Activated T-cell treated with anti-CD3 and anti-CD28 coated beads for 1 hour (primary cell): ENCODE measurements around the gene LENEP.
A peak's percentile ranks its signal among the peaks of the same experiment; 100 is the strongest.

Experiments used
- DNase-seq: peaks from one replicate; pipeline ENCODE4 v3.0.0-alpha.2; 2020; ENCODE audit warnings: low read depth

LENEP gene

DNA sequence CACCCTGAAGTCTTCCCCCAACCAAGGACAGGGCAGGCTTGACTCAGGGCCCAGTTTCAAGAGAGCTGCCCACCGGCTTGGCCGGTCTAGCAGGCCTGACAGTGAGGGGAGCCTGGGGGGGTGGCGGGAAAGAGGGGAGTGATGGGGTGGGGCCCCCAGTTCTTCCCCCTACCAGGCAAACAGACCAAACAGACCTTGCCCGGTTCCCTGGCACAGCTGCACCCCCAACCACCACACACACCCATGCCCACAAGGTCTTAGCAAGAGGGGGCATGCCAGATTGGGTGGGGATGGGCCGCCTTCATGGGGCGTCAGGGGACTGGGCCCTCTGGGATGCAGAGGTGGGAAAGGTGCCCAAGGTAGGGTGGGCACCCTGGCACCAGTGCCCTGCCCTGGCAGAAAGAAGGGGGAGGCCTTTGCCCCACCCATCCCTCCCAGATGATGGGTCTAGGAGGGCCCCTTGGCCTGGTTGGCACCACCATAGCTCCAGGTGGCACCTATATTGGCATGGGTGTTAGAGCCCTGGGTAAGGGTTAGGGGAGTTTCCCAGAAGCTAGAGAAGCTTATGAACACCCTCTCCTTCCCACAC, 18.1 kb downstream of the LENEP start:
- DNase-seq: no peak

DNA sequence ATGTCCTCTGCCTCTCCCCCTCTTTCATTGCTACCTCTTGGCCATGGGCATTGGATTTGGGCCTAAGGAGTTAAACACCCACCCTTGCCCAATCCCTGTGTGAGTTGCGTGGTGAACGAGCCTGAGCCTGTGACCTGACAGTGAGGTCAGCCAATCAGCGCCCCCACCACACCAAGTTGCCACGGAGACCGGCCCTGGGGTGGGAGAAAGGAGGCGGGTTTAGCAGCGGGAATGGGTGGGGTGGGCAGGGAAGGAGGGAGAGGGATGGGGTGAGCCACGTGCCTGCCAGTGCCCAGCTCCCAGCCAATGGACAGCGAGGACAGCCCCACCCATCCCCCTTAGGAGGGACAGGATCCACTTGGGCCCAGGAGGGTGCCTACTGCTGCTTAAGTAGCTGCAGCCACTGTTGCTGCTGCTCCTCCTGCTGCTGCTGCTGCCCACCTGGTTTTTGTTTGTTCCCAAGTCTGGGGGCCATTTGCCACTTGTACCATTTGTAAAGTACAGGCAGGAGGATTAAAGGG, 18.7 kb downstream of the LENEP start:
- DNase-seq: no peak

DNA sequence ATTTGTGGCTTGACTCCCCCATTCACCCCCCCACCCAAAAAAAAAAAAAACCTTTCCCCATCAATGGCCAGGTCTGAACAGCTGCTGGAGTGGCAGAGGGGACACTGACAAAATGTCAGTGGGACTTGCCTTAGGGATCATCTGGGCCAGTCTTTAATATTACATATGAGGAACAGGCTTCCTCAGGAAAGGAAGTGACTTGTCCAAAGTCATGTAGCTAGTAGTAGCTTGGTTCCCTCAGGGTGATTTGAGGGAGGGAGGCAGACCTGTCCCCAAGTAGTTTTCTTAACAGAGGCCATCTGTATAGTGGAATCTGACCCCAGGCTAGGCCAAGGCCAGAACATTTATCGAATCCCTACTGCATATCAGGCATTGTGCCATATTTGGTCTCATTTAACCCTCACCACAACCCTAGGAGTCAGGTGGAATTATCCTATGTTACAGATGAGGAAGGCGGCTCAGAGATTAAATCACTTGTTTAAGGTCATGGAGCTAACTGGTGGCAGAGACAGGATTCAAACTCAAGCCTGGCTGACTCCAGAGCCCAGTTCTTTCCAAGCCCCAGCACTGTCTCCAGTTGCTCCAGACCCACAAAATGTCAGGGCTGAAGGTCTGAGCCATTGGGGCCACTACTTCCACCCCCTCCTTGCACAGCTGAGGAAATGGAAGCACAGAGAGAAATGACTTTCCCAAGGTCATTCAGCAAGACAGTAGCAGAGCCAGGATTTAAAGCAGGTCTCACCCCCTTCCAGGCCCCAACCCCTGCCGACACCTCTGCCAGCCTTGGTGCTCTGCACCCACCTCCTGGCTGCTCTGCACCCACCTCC, 19.6 kb downstream of the LENEP start:
- no peak for DNase-seq

DNA sequence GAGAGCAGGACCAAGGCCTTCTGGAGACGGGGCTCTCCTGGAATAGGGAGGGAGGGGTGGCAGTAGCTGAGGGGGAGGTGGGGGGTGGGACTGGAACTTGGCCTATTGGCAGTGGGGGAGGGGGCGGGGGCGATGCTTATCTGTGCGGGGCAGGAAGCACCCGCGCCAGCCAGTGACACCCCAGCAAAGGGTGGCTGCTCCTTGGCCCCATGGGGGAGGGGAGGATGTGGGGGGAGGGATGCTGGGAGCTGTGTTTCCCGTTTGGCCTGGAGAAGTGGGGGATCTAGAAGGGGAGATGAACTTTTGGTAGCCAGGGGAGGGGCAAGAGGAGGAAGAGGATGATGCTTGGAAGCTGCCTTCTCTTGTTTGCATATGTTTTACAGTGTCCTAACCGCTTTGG, 20.2 kb downstream of the LENEP start:
- DNase-seq: peak; percentile 48

DNA sequence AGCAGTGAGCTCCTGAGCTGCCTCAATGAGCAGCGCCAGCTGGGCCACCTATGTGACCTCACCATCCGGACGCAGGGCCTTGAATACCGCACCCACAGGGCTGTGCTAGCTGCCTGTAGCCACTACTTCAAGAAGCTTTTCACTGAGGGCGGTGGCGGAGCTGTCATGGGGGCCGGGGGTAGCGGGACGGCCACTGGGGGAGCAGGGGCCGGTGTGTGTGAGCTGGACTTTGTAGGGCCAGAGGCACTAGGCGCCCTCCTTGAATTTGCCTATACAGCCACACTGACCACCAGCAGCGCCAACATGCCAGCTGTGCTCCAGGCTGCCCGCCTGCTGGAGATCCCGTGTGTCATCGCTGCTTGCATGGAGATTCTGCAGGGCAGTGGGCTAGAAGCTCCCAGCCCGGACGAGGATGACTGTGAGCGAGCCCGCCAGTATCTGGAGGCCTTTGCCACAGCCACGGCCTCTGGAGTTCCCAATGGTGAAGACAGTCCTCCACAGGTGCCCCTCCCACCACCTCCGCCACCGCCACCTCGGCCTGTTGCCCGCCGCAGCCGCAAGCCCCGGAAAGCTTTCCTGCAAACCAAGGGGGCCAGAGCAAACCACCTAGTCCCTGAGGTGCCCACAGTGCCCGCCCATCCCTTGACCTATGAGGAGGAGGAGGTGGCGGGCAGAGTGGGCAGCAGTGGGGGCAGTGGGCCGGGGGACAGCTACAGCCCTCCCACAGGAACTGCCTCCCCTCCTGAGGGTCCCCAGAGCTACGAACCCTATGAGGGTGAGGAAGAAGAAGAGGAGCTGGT, 21.5 kb downstream of the LENEP start:
- no peak for DNase-seq

DNA sequence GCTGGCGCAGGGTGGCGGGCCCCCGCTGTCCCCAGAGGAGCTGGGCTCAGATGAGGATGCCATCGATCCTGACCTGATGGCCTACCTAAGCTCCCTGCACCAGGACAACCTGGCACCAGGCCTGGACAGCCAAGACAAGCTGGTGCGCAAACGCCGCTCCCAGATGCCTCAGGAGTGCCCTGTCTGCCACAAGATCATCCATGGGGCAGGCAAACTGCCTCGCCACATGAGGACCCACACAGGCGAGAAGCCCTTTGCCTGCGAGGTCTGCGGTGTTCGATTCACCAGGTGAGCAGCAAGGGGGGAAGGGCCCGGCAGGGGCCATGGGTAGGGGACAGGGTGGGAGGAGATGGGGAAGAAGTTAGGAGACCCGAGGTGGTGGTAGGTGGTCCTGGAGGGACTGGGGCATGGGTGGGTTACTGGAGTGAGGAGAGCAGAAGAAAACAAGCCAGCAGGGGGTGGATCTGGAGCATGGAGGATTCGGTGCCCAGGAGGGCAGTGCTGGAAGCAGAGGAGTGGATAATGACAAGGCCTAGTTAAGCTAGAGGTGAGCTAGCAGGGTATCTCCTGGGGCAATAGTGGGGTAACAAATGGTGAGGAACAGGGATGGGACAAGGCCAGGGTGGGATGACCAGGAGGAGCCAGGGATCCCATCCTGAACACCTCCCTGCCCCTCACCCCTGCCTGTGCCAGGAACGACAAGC, 22.3 kb downstream of the LENEP start:
- DNase-seq: no peak

DNA sequence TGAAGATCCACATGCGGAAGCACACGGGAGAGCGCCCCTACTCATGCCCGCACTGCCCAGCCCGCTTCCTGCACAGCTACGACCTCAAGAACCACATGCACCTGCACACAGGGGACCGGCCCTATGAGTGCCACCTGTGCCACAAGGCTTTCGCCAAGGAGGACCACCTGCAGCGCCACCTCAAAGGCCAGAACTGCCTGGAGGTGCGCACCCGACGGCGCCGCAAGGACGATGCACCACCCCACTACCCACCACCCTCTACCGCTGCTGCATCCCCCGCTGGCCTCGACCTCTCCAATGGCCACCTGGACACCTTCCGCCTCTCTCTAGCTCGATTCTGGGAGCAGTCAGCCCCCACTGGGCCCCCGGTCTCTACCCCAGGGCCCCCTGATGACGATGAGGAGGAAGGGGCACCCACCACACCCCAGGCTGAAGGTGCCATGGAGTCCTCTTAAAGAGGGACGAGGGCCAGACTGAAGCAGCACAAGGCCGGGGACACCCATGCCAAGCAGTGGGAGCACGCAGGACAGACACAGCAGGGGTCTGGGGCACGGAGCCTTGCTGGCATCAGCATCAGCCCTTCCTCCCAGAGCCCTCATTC, 22.9 kb downstream of the LENEP start:
- DNase-seq: no peak

DNA sequence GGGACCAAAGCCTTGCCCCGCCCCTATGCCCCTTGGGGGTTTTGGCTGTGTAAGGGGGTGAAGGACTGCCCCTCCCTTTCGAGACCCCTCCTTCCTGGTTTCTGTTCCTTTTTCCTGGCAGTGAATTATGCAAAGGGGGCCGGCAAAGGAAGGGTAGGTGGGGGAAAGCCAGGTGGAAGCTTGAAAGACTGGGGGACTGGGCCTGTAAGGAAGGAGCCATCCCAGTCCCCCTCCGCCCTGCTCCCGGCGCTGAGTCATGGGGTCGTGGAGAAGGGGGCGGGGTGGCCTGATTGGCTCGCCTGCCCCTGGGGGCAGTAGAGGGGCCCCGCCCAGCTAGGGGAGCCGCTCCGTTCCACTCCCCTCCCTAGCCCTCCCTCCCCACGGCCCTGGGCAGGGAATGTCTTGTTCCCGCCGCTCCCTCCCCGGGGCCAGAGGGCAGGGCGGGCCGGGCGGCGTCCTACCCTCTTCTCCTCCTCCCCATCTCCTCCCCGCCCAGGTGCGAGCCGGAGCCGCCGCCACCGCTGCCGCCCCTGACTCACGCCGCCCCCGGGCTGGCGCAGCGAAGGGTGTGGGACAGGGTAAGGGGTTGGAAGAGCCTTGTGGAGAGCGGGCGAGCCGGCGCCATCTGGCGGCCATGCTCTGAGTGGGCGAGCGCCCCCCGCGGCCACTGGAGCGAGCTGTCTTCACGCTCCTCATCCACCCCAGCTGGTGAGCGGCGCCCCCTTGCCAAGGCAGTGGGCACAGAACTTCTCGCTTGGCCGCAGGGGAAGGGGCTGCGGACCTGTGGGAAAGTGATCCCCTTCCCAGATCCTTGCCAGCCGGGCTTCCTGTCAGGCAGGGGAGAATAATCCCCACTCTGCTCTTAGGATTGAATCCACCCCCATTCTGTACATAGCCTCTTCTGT, 23.9 kb downstream of the LENEP start:
- DNase-seq: peak; percentile 85

DNA sequence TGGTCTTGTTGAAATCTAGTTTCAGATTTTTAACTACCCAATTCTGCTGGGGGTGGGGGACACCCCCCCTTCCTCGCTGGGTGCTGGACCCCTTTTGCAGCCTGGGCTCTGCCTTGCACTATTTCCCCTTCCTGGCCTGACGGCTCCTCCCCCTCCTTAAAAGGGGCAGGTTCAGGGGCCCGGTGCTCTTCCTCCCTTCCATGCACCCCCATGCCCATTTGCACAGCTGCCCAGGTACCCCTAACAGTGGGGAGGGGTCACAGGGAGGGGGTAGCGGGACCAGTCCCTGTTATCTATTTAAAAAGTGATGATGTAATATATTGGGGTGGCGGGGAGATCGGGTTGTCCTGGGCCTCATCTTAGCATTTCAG, 24.5 kb downstream of the LENEP start:
- DNase-seq: no peak

DNA sequence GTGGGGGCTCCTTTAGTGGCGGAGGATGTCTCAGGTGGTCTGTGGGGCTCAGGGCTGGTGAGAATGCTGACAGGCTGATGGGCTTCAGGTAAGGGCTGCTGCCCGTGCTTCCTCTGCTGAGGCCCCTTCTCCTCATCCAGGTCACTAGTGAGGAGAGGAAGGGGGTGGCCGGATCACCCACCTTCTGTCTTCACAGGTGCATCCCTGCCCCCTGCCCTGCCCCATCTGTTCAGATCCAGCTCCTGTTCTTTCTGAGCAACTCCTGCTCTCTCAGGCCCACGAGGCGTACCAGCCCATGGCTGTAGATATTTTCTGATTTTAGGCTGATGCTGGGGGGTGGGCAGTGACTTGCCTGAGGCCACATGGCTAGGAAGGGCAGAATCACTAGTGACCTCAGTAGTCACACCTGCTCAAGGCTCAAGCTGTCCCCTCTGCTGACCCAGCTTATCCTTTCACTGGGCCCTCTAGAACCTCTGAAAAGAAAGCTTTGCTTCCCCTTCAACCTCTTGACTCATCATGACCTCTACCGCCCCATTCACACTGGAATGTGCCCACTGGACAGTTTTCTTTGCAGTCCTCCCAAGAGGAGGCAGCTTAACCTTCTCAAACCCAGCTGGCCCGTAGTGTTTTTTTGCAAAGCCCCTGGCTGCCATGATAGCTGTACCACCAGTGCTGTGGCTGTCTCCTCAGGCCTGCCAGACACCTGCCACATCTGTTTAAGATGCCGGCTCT, 25.4 kb downstream of the LENEP start:
- DNase-seq: no peak

DNA sequence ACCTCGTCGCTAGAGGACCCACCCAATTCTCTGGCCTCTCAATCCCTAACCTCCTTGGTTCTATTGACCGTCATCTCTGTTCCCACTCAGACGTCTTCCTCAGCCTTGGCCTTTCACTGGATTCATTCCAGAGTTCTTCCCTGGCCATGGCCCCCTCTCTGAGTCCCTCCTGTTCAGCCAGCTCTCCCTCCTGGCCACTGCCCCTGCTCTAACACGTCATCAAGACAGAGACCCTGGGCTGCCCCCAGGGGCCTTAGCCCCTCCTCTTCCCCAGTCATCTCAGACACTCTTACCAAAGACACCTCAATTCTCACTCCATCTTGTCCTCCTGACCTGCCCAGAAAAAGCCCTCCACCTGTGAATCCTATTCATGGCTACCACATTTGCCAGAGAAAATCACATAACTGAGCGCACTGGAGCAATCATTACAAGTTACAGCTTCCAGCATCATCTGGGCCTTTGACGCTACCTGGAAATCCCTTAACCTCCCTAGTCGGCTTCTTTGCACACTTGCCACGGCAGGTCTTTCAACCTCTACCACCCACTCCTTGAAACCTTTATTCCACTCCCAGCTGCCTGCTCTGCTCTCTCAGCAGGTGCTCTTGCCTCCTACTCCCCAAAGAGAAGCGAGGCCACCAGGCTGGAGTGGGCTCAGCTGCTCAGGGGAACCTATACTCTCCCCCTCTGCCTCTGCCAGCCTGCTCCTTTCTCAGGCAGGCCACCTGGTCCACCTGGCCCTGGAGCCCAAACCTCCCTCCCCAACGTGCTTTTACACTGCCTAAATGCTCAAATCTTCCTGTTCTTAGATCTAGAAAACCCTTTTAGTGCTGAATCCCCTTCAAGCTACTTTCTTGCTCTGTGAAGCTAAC, 26.2 kb downstream of the LENEP start:
- DNase-seq: no peak

DNA sequence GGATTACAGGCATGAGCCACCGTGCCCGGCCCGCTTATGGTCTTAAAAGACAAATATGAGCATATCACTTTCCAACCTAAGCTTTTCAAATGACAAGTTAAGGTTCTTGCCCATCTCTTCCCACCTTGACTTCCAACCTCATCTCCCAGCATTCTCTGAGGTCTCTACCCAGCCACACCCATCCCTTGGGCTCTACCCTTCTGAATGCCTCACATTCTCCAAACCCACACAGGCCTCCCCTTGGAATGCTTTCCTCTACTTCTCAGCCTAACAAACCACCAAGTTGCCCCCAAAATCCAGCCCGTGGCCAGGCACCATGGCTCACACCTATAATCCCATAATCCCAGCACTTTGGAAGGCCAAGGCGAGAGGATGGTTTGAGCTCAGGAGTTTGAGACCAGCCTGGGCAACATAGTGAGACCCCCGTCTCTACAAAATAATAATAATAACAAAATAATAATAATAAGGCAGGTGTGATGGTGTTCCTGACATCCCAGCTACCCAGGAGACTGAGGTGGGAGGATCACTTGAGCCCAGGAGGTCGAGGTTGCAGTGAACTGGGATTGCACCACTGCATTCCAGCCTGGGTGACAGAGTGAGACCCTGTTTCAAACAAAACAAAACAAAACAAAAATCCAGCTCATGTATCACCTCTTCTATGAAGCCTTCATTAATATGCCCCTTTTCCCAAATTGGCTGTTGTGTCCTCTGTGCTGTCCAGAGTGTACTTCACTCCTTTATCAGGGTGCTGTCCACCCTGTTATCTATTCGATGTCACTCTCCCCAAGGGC, 28.9 kb downstream of the LENEP start:
- no peak for DNase-seq

DNA sequence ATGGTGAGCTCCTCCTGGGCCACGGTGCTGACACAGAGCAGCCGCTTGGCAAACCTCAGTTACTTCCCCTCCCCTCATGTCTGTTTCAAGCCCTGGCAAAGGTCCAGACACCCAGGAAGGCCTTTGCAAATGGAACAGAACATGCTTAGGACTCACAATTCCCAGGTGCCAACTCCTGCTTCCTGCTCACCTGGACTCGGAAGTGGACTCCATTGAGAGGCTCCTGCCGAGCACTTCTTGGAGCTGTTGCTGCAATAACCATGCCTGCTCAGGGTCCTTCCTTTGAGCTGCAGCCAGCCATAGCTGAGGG, 29.5 kb downstream of the LENEP start:
- DNase-seq: no peak

DNA sequence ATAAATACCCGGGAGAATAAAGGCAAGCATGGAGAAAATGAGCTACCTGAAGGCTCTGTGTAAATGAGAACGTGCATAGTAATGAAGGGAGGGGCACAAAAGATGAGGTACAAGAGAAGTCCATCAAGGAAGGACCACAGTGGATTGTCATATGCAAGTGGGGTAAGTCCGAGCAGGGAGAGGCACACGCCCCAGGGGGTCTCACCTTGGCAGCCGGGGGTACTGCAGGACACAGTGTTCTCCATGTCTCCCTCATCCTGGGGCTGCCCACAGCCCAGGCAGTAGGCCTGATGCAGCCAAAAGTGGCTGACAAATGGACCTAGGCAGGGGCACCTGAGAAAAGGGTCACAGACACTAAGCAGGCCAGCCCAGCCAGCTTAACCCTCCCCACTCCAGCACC, 30.2 kb downstream of the LENEP start:
- DNase-seq: no peak

DNA sequence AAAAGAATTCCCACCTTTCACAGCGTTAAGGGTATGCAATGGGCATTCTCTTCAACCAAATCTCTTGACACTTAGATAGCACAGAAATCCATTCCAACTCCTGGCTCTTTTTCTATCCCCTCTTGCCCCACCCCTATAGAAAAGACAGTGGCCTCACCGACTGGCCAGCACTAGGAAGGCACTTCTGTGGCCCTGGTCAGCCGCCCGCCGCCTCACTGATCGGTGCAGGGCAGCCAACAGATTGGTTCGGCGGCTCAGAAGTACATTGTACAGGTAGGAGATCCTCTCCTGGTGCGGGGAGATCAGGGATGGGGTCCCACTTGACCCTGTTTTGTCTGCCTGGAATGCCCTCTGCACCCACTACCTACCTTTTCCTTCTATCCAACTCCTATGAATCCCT, 30.9 kb downstream of the LENEP start:
- DNase-seq: no peak

DNA sequence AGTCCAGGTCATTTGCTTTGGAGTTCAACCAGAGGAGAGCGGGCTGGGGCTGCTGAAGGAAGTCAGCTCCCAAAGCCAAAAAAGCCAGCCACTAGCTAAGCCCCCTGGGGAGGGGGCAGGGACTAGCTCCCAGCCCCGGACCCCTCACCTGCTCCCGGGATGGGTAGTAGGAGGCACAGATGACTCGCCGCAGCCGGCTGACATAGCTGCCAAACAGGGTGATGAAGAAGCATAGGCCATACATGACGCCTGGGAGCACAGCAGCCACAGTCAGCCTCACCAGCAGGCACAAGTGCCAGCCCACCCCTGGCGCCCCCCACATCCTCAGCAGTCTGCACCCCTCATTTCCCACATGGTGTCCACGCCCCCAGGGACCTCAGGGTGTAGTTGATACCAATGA, 32.8 kb downstream of the LENEP start:
- no peak for DNase-seq

DNA sequence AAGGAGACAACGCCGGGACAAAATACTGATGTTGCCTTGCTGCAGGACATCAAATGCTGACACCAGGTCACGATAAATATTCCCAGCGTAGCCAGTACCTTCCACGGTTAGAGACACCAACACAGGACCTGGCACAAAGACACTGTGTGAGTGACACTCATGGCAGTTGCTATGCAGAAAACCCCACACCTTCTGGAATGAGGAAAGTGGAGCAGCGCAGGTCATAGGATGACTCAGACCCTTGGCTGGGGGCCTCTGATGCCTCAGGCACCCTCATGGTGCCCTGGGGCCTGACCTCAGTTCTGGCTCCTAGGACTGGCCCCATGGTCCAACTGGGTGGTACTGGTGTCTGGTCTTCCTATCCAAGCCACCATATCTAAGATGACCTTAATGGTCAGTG, 33.2 kb downstream of the LENEP start:
- DNase-seq: no peak

DNA sequence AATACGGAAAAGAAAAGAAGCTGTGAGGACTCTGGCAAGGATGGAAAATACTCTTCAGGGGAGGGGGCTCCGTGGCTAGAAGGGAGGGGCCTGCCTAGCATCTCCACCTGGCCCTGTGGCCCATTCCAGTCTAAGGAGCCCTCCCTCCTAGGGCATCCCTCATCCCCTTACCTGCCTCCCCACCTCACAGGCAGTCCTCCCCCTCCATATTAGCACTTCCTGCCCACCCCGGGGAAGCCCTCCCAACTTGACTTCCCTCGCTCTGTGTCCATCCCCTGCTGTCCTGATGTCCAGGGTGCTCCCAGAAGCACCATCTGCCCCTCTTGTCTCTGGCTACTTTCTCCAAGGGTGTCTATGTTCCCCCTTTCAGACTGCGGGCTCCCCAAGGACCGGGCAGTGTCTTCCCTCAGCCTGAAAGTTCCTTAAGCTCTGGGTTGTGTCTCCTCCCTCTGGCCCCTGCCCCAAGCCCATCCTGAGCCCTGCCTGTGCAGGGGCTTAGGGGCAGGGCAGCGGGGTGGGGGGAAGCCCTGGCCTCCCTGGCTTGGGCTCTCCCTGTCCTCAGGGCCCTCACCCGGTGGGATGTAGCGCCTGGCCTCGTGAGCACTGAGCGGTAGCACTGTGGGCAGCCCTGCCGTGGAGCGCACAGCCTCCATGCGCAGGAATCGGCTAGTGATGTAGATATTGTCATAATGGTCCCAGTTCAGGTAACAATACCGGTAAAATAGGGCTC, 36.3 kb downstream of the LENEP start:
- DNase-seq: no peak
